GM10266 (cell line): ENCODE data around the gene WFDC1.

Experiments used
- DNase-seq: peaks from one replicate; pipeline ENCODE4 v3.0.0; 2012; ENCODE audit errors: extremely low spot score
- TF ChIP-seq, protein P1 (sequence below): IDR thresholded peaks from 2 replicates; pipeline ENCODE4 v1.5.1; 2012; ENCODE audit warnings: mild to moderate bottlenecking, low read depth; ENCODE audit not compliant: control insufficient read depth, insufficient read depth; ENCODE audit errors: missing control alignments

WFDC1 gene

GRCh38 chr16:84312783-84313382 is 18.2 kb downstream of the WFDC1 start:
- TF ChIP-seq, protein P1, sequence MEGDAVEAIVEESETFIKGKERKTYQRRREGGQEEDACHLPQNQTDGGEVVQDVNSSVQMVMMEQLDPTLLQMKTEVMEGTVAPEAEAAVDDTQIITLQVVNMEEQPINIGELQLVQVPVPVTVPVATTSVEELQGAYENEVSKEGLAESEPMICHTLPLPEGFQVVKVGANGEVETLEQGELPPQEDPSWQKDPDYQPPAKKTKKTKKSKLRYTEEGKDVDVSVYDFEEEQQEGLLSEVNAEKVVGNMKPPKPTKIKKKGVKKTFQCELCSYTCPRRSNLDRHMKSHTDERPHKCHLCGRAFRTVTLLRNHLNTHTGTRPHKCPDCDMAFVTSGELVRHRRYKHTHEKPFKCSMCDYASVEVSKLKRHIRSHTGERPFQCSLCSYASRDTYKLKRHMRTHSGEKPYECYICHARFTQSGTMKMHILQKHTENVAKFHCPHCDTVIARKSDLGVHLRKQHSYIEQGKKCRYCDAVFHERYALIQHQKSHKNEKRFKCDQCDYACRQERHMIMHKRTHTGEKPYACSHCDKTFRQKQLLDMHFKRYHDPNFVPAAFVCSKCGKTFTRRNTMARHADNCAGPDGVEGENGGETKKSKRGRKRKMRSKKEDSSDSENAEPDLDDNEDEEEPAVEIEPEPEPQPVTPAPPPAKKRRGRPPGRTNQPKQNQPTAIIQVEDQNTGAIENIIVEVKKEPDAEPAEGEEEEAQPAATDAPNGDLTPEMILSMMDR: no peak
- DNase-seq: no peak

DNA sequence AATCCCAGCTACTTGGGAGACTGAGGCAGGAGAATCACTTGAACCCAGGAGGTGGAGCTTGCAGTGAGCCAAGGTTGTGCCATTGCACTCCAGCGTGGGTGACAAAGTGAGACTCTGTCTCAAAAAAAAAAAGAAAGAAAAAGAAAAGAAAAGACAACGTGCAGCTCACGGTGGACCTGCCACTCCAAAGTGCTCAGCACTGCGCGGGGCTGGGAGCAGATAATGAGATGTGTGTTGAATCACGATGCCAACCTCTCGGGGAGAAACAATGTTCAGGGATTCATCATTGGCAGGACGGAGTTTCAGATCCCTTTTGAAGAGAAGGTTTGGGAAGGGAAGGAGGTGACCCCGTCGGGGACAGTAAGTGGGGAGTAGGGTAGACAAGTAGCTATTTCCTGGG is 19.2 kb downstream of the WFDC1 start:
- TF ChIP-seq, protein P1: no peak
- no peak for DNase-seq

- TF ChIP-seq, protein P1: no peak
- DNase-seq: no peak
Observed at GRCh38 chr16:84314373-84314772, 19.7 kb downstream of the WFDC1 start.

GRCh38 chr16:84314814-84315213 is 20.1 kb downstream of the WFDC1 start:
- DNase-seq: no peak
- TF ChIP-seq, protein P1: no peak

GRCh38 chr16:84315422-84315821 is 20.7 kb downstream of the WFDC1 start:
- TF ChIP-seq, protein P1: no peak
- no peak for DNase-seq

DNA sequence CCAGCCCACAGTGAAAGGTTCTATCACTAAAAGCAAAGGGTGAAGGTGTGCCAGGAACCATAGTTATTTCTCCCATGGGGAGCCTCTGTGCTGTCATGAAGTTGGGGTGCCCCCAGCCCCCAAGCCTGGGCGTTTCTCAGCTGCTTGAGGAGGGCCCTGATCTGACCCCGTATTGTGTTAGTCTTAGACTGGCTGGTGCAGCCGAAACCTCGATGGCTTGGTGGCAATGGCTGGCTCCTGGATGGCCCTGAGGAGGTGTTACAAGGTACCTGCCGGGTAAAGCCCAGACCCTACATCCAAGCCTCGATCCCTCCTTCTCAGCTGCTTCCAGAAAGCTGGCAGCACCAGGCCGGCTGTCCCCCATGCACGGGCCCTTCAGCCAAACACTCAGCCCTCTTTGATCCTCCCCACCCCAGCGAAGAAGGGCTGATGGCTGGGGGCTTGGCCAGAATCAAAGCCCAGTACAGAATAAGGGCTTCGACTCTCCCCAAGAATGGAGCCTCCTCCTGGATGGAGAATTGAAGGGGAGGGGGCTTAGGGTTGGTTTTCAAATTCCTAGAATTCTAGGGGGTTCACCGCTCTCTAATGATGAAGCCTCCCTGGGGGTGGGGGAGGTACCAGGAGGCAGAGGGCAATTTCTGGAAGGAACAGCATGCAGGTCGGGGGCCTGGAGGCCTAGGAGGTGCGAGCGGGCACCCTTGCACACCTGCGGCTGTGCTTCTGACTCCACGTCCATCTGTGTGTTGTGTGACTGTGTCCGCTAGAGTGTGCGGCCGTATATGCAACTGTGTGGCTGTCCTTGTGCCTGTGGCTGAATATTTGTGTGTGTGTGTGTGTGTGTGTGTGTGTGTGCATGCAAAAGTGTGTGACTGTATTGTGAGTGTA is 23.7 kb downstream of the WFDC1 start:
- DNase-seq: no peak
- TF ChIP-seq, protein P1: no peak
